ENCODE data around the gene PNMA6A. TPM values are rescaled to one million over a fixed set of nuclear protein-coding genes. Genes with fewer than 3 reads are reported as not detected.
"Not testable (repeated sequence)": the region's sequence is repeated elsewhere in the genome, so short reads cannot be mapped to it uniquely, and the experiment has no call there.

The PNMA6A gene
- 1 to 10 TPM in 1 of 3 donors, under 1 TPM in 2; 0.26 to 2.6 (median 0.27) TPM for total RNA-seq
- long read RNA-seq, donor 1, partial matches to known transcripts, result 0 of 4 reads
- long read RNA-seq, donor 1, other reads (novel, unspliced or antisense), result 0 of 4 reads
- long read RNA-seq, donor 2, result 0 reads

- H3K4me3 ChIP-seq; intact Hi-C loops (cut with DNase I, micrococcal nuclease); H3K36me3 ChIP-seq (ENCODE audit: low read depth); H3K4me1 ChIP-seq (ENCODE audit: low read depth); H3K9me3 ChIP-seq; DNase-seq: not testable (repeated sequence)
- peak; percentile 50 for ATAC-seq
Measured at GRCh38 chrX:153071909-153072583, at the start of gene PNMA6A. Gene PNMA6A, plus strand, starts transcription at chrX:153072454. Its CDS starts 609 bp downstream, at chrX:153073063.

GRCh38 chrX:153026501-153026900 lies 45.8 kb upstream of the PNMA6A start:
- H3K9me3 ChIP-seq; DNase-seq; H3K36me3 ChIP-seq (ENCODE audit: low read depth); H3K4me1 ChIP-seq (ENCODE audit: low read depth); intact Hi-C loops (cut with DNase I, micrococcal nuclease); ATAC-seq; H3K4me3 ChIP-seq: not testable (repeated sequence)

- H3K4me3 ChIP-seq; DNase-seq; ATAC-seq; H3K36me3 ChIP-seq (ENCODE audit: low read depth); intact Hi-C loops (cut with DNase I, micrococcal nuclease); H3K4me1 ChIP-seq (ENCODE audit: low read depth); H3K9me3 ChIP-seq: not testable (repeated sequence)
Measured at GRCh38 chrX:153028487-153028886, 43.8 kb upstream of the PNMA6A start.

DNA sequence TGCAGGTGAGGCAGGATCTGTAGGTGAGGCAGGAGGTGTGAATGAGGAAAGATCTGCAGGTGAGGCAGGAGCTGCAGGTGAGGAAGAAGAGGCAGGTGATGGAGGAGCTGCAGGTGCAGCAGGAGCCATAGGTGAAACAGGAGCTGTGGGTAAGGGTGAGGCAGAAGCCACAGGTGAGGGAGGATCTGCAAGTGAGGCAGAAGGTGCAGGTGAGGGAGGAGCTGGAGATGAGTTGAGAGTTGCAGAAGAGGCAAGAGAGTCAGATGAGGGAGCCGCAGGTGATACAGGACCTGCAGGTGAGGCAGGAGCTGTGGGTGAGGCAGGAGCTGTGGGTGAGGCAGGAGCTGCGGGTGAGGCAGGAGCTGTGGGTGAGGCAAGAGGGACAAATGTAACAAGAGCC lies 43.1 kb upstream of the PNMA6A start:
- Histone ChIP-seq H3K4me1 (ENCODE audit: low read depth) (no peaks in the 10 kb centered on the region), H3K36me3 (ENCODE audit: low read depth) (no peaks in the 10 kb centered on the region), H3K4me3 (no peak overlapping the region), H3K9me3 (no peaks in the 10 kb centered on the region)
- no peak for DNase-seq
- intact Hi-C loops (cut with DNase I, micrococcal nuclease), result no loop called here
- TF ChIP-seq, protein P1, sequence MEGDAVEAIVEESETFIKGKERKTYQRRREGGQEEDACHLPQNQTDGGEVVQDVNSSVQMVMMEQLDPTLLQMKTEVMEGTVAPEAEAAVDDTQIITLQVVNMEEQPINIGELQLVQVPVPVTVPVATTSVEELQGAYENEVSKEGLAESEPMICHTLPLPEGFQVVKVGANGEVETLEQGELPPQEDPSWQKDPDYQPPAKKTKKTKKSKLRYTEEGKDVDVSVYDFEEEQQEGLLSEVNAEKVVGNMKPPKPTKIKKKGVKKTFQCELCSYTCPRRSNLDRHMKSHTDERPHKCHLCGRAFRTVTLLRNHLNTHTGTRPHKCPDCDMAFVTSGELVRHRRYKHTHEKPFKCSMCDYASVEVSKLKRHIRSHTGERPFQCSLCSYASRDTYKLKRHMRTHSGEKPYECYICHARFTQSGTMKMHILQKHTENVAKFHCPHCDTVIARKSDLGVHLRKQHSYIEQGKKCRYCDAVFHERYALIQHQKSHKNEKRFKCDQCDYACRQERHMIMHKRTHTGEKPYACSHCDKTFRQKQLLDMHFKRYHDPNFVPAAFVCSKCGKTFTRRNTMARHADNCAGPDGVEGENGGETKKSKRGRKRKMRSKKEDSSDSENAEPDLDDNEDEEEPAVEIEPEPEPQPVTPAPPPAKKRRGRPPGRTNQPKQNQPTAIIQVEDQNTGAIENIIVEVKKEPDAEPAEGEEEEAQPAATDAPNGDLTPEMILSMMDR (IDR thresholded peaks at IDR 0.05), result no peak
- ATAC-seq, result no peak

DNA sequence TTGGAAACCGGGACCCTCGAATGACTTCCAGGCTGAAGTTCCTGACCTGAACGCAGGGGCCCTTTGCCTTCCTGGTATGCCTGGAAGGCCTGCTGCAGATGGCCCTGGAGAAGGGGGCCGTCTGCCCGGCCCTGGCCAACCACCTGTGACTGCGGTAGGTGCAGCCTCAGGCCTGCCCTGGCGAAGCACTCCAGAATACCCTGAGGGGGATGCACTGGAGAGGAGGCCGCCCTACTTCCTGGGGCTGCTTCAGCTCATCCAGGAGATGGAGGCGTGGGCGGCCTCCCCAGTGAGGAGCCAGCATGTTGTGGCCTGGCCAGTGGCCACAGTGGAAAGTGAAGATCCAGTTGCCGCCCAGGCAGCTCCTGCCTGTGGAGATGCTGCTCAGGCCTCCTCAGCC lies 42.4 kb upstream of the PNMA6A start:
- Histone ChIP-seq H3K4me1 (ENCODE audit: low read depth) (no peaks in the 10 kb centered on the region), H3K36me3 (ENCODE audit: low read depth) (no peaks in the 10 kb centered on the region), H3K4me3 (no peak overlapping the region), H3K9me3 (no peaks in the 10 kb centered on the region)
- DNase-seq, result no peak
- TF ChIP-seq, protein P1 (IDR thresholded peaks at IDR 0.05), result no peak
- ATAC-seq, result no peak
- intact Hi-C loops (cut with DNase I, micrococcal nuclease), result loop anchor here in 1 of 2 donors (10.0 kb wide), 1 partner anchor 465 kb away; the partner anchor contains the start of gene BGN

- TF ChIP-seq, protein P1 (IDR thresholded peaks at IDR 0.05), result no peak
- H3K9me3 ChIP-seq, result no peaks in the 10 kb centered on the region
- H3K4me1 ChIP-seq (ENCODE audit: low read depth), result no peaks in the 10 kb centered on the region
- intact Hi-C loops (cut with DNase I, micrococcal nuclease), result loop anchor here in 1 of 2 donors (10.0 kb wide), 1 partner anchor 464 kb away; the partner anchor contains the start of gene BGN
- no peak for DNase-seq
- H3K36me3 ChIP-seq (ENCODE audit: low read depth), result no peaks in the 10 kb centered on the region
- ATAC-seq, result no peak
- H3K4me3 ChIP-seq, result no peak overlapping the region
Measured at GRCh38 chrX:153030801-153031200, 41.5 kb upstream of the PNMA6A start.

GRCh38 chrX:153032397-153033118 lies 39.7 kb upstream of the PNMA6A start:
- H3K36me3 ChIP-seq (ENCODE audit: low read depth), result no peaks in the 10 kb centered on the region
- peak; percentile 77 to 79 (median 78) for DNase-seq
- H3K4me3 ChIP-seq, result no peak overlapping the region
- ATAC-seq, result peak; percentile 84
- no peaks in the 10 kb centered on the region for H3K4me1 ChIP-seq (ENCODE audit: low read depth)
- H3K9me3 ChIP-seq, result no peaks in the 10 kb centered on the region
- intact Hi-C loops (cut with DNase I, micrococcal nuclease), result loop anchor here in 1 of 2 donors (10.0 kb wide), 1 partner anchor 462 kb away; the partner anchor contains the start of gene BGN
- TF ChIP-seq, protein P1 (IDR thresholded peaks at IDR 0.05), result peak; percentile 56

Measured in mucosa of descending colon (tissue), 3 donors.